HG02678 (cell line): ENCODE data around the gene GBA2.

Experiments
- ATAC-seq: cut with Tn5 transposase; IDR thresholded peaks from one replicate; pipeline ENCODE4 v1.9.1; 2021; ENCODE audit warnings: mild to moderate bottlenecking, moderate library complexity; ENCODE audit not compliant: unreplicated experiment

The GBA2 gene

GRCh38 chr9:35697486-35697885 is 51.5 kb downstream of the GBA2 start:
- no peak for ATAC-seq

- ATAC-seq = peak; percentile 91
Observed at GRCh38 chr9:35696520-35697215, 52.4 kb downstream of the GBA2 start.

GRCh38 chr9:35695943-35696401 is 53.1 kb downstream of the GBA2 start:
- no peak for ATAC-seq

GRCh38 chr9:35691757-35692301 is 57.2 kb downstream of the GBA2 start:
- no peak for ATAC-seq

- no peak for ATAC-seq
Observed at GRCh38 chr9:35691334-35691650, 57.7 kb downstream of the GBA2 start.

- ATAC-seq = peak; percentile 37
Observed at GRCh38 chr9:35690614-35691333, 58.3 kb downstream of the GBA2 start.

GRCh38 chr9:35690294-35690613 is 58.8 kb downstream of the GBA2 start:
- ATAC-seq = peak; percentile 6

GRCh38 chr9:35689542-35690293 is 59.3 kb downstream of the GBA2 start, which contains the start of gene TPM2:
TSS of gene TPM2 (minus strand) at chr9:35689925. CDS start at chr9:35689817, 108 bp downstream.
- ATAC-seq = no peak

- ATAC-seq = no peak
Observed at GRCh38 chr9:35688558-35689541, 60.2 kb downstream of the GBA2 start.

GRCh38 chr9:35687972-35688557 is 61.0 kb downstream of the GBA2 start:
- no peak for ATAC-seq

- ATAC-seq = no peak
Observed at GRCh38 chr9:35687306-35687705, 61.7 kb downstream of the GBA2 start.
